Spleen (tissue), 7 donors: ENCODE results near the gene CCNL2.

Source experiments
- CTCF ChIP-seq, 11 experiments: fragments of 200-600 bp in 7 of 11; fragments of 450-650 bp in 4 of 11; sonication (generic) in 4 of 11; IDR thresholded peaks in 8 of 11; conservative IDR thresholded peaks in 3 of 11; 1 replicate in 7 of 11; 2 replicates in 4 of 11; pipeline versions ENCODE4 v1.4.0 to v1.8.0; 2016 to 2021; ENCODE audit warnings: antibody characterized with exemption in 11 of 11, inconsistent platforms in 4 of 11, mild to moderate bottlenecking in 1 of 11
- POLR2A ChIP-seq, 3 donors: fragments of 450-650 bp; IDR thresholded peaks; one replicate each; pipeline ENCODE4 v1.5.1; 2017; ENCODE audit warnings: antibody characterized with exemption in 3 of 3, mild to moderate bottlenecking in 1 of 3
- donor health status: DM: no; HTN: no; CAD: no; lungs with moderate emphysema.
- donor health status: DM: no; HTN: no; CAD: no.
- donor health status: DM: no; HTN: no; CAD: no.

- TF ChIP-seq POLR2A (IDR thresholded peaks at IDR 0.05) (no peak), CTCF (IDR thresholded peaks at IDR 0.05 in 8 of 11, conservative IDR thresholded peaks at IDR 0.05 in 3 of 11) (no peak)
Measured at GRCh38 chr1:1435106-1435903, 36.2 kb upstream of the CCNL2 start, which contains the start of gene VWA1.
